B cell (primary cell): ENCODE measurements around the gene PLD5. TPM values are rescaled to one million over a fixed set of nuclear protein-coding genes. Genes with fewer than 3 reads are reported as not detected.
"Not testable (repeated sequence)": the region's sequence is repeated elsewhere in the genome, so short reads cannot be mapped to it uniquely, and the experiment has no call there.

Experiments
- ATAC-seq: fragments of 200-7000 bp; cut with Tn5 transposase; one replicate; pipeline ENCODE4 v1.10.0; 2021; ENCODE audit warnings: low read depth, mild to moderate bottlenecking, moderate number of reproducible peaks, moderate library complexity
- CTCF ChIA-PET: fragments of 350-600 bp; sonication (Branson Sonifier 250); formaldehyde crosslinking; loops from one replicate; lab custom pipeline; 2021; ENCODE audit warnings: antibody characterized with exemption, inconsistent platforms; lab: Charles Lee
- POLR2A ChIA-PET: fragments of 350-600 bp; sonication (Branson Sonifier 250); formaldehyde crosslinking; loops from one replicate; lab custom pipeline; 2021; ENCODE audit warnings: antibody characterized with exemption; lab: Charles Lee
- DNase-seq: peaks from one replicate; pipeline ENCODE4 v3.0.0; 2013
- H2AFZ ChIP-seq: 2 replicates; pipeline ENCODE4 v1.6.1; 2012; ENCODE audit warnings: mild to moderate bottlenecking, low read depth, low read length; ENCODE audit not compliant: insufficient read depth, poor library complexity, severe bottlenecking
- H3K27ac ChIP-seq, 2 donors: 1 replicate in 1 of 2; 2 replicates in 1 of 2; pipeline ENCODE4 v1.5.1; 2012 to 2013; ENCODE audit warnings: low read length in 2 of 2, mild to moderate bottlenecking in 2 of 2, moderate library complexity in 1 of 2
- H3K27me3 ChIP-seq, 4 experiments: fragments of 200-600 bp in 1 of 4; sonication (generic) in 1 of 4; replicated peaks in 1 of 4; 1 replicate in 2 of 4; 2 replicates in 2 of 4; pipeline versions ENCODE4 v1.6.1 to v1.7.0; 2013 to 2016; ENCODE audit warnings: low read length in 3 of 4, mild to moderate bottlenecking in 2 of 4, mixed read lengths in 1 of 4, moderate library complexity in 1 of 4; ENCODE audit not compliant: insufficient read depth in 4 of 4, control insufficient read depth in 3 of 4; ENCODE audit errors: control extremely low read depth in 1 of 4
- H3K36me3 ChIP-seq, 2 experiments: replicated peaks in 1 of 2; 1 replicate in 1 of 2; 2 replicates in 1 of 2; pipeline versions ENCODE4 v1.6.1 to v1.7.1; 2013; ENCODE audit warnings: low read length in 1 of 2; ENCODE audit not compliant: insufficient read depth in 2 of 2, control insufficient read depth in 1 of 2; ENCODE audit errors: control extremely low read depth in 1 of 2, extremely low read depth in 1 of 2
- H3K4me1 ChIP-seq, 2 donors: fragments of 200-600 bp in 1 of 2; sonication (generic) in 1 of 2; 1 replicate in 1 of 2; 2 replicates in 1 of 2; pipeline versions ENCODE4 v1.5.1 to v1.6.1; 2013 to 2017; ENCODE audit warnings: low read length in 2 of 2; ENCODE audit not compliant: control insufficient read depth in 2 of 2, insufficient read depth in 2 of 2
- H3K4me2 ChIP-seq: replicated peaks from 2 replicates; pipeline ENCODE3; 2012; ENCODE audit warnings: mild to moderate bottlenecking, low read depth, low read length; ENCODE audit not compliant: poor library complexity, severe bottlenecking
- H3K4me3 ChIP-seq, 5 experiments: fragments of 200-600 bp in 1 of 5; sonication (generic) in 1 of 5; 1 replicate in 3 of 5; 2 replicates in 2 of 5; pipeline versions ENCODE4 v1.5.1 to v1.7.0; 2011 to 2016; ENCODE audit warnings: low read length in 4 of 5, mild to moderate bottlenecking in 4 of 5, low read depth in 2 of 5, control low read depth in 1 of 5, moderate library complexity in 1 of 5; ENCODE audit not compliant: insufficient read depth in 1 of 5; ENCODE audit errors: control extremely low read depth in 1 of 5, extremely low read depth in 1 of 5
- H3K79me2 ChIP-seq: fragments of 200-600 bp; sonication (generic); one replicate; pipeline ENCODE4 v1.6.0; 2016; ENCODE audit warnings: low read length; ENCODE audit not compliant: control insufficient read depth, insufficient read depth
- H3K9ac ChIP-seq: fragments of 200-600 bp; sonication (generic); 2 replicates; pipeline ENCODE4 v1.6.1; 2017; ENCODE audit warnings: mild to moderate bottlenecking, low read length, moderate library complexity
- H3K9me3 ChIP-seq, 3 donors: one replicate each; pipeline versions ENCODE4 v1.6.1 to v1.7.1; 2013; ENCODE audit warnings: low read length in 2 of 3; ENCODE audit not compliant: control insufficient read depth in 2 of 3, insufficient read depth in 1 of 3; ENCODE audit errors: control extremely low read depth in 1 of 3
- H4K20me1 ChIP-seq: 2 replicates; pipeline ENCODE4 v1.6.0; 2012; ENCODE audit warnings: mild to moderate bottlenecking, low read length; ENCODE audit not compliant: insufficient read depth, control insufficient read depth, poor library complexity, severe bottlenecking
- H3K27ac Mint-ChIP-seq: one replicate; pipeline ENCODE4 v1.8.0; 2021; ENCODE audit warnings: mixed read lengths
- H3K27me3 Mint-ChIP-seq: one replicate; pipeline ENCODE4 v1.8.0; 2021; ENCODE audit warnings: mixed read lengths
- H3K4me1 Mint-ChIP-seq: one replicate; pipeline ENCODE4 v1.8.0; 2021; ENCODE audit warnings: mixed read lengths
- H3K4me3 Mint-ChIP-seq: one replicate; pipeline ENCODE4 v1.8.0; 2021; ENCODE audit warnings: mixed read lengths
- H3K9me3 Mint-ChIP-seq: one replicate; pipeline ENCODE4 v1.8.0; 2022; ENCODE audit warnings: mixed read lengths; ENCODE audit not compliant: insufficient read depth
- EZH2 ChIP-seq: IDR thresholded peaks from 2 replicates; pipeline ENCODE4 v1.6.1; 2012; ENCODE audit warnings: borderline replicate concordance, low read depth, mild to moderate bottlenecking, moderate library complexity, low read length; ENCODE audit not compliant: insufficient read depth, poor library complexity, severe bottlenecking
- WGBS: methylation state at CpG from one replicate; pipeline ENCODE4 v1.1.5; 2013; ENCODE audit warnings: missing lambda C conversion rate; ENCODE audit not compliant: insufficient coverage; 5-methylcytosine and 5-hydroxymethylcytosine counted together
- intact Hi-C: fragments of 100-400 bp; cut with micrococcal nuclease; formaldehyde crosslinking; loops from one replicate; pipeline ENCODE4 v1.10.0; 2022
- polyA plus RNA-seq: library from polyadenylated mRNA; depleted of rRNA; stranded (reverse); fragments of >200 nt; gene quantifications from 2 replicates; pipeline ENCODE4 v1.2.3, GENCODE V29; 2012
- total RNA-seq, 2 donors: library from RNA; stranded (reverse); fragments of 120-200 nt in 1 of 2; gene quantifications; 1 replicate in 1 of 2; 2 replicates in 1 of 2; pipeline versions ENCODE4 v1.2.3 to v1.2.4, GENCODE V29; 2013 to 2022
- TF ChIP-seq, protein P1 (sequence below): fragments of 200-600 bp; IDR thresholded peaks from one replicate; pipeline ENCODE4 v1.8.0; 2022; ENCODE audit warnings: antibody characterized with exemption, mild to moderate bottlenecking

Gene PLD5
- total and polyA plus RNA-seq, 2 donors (not counting 1 experiment from before 2014, with no cell fraction given): 0.37 to 1.9 TPM

DNA sequence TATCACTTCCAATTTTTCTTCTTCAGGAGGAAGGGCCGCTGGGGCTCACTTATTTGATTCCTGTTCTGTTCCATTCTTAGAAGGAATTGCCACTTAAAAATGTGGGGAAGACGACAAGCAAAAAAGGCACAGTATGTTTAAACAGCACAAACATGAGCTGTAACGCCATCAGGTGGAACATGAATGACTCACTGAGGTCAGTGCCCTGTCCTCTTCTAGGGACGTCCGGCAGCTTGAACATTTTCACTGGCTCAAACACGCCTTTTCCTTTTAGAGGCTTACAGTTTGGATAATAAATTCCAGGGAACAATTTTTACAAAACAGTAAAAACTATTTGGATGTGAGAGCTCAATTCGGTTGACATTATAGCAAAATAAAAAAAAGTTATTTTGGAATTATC lies 260.1 kb downstream of the PLD5 start:
- POLR2A ChIA-PET: not testable (repeated sequence)

GRCh38 chr1:242245255-242245654 lies 279.2 kb downstream of the PLD5 start:
- ChIA-PET CTCF (no interaction called here), POLR2A (no interaction called here)
- Histone ChIP-seq H3K4me2 (no peak overlapping the region), H3K27ac (no peak overlapping the region), H3K9ac (no peak overlapping the region), H3K79me2 (no peaks in the 10 kb centered on the region), H3K36me3 (no peaks in the 10 kb centered on the region), H3K4me3 (no peak overlapping the region), H3K4me1 (no peaks in the 10 kb centered on the region), H2AFZ (no peak overlapping the region), H3K9me3 (no peaks in the 10 kb centered on the region), H3K27me3 (no peaks in the 10 kb centered on the region), H4K20me1 (no peaks in the 10 kb centered on the region)
- Mint-ChIP-seq H3K27me3 (no peaks in the 10 kb centered on the region), H3K27ac (no peak overlapping the region), H3K4me1 (no peaks in the 10 kb centered on the region), H3K4me3 (no peak overlapping the region), H3K9me3 (no peaks in the 10 kb centered on the region)
- WGBS: no CpG with 5 or more reads among the region's 5 CpGs
- intact Hi-C loops: no loop called here
- ATAC-seq: no peak
- TF ChIP-seq EZH2: no peak
- TF ChIP-seq, protein P1, sequence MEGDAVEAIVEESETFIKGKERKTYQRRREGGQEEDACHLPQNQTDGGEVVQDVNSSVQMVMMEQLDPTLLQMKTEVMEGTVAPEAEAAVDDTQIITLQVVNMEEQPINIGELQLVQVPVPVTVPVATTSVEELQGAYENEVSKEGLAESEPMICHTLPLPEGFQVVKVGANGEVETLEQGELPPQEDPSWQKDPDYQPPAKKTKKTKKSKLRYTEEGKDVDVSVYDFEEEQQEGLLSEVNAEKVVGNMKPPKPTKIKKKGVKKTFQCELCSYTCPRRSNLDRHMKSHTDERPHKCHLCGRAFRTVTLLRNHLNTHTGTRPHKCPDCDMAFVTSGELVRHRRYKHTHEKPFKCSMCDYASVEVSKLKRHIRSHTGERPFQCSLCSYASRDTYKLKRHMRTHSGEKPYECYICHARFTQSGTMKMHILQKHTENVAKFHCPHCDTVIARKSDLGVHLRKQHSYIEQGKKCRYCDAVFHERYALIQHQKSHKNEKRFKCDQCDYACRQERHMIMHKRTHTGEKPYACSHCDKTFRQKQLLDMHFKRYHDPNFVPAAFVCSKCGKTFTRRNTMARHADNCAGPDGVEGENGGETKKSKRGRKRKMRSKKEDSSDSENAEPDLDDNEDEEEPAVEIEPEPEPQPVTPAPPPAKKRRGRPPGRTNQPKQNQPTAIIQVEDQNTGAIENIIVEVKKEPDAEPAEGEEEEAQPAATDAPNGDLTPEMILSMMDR: no peak
- no peak for DNase-seq

More for the DNA sequence above, 260.1 kb downstream of the PLD5 start:
- H3K4me1 Mint-ChIP-seq, H3K9me3 ChIP-seq, H3K36me3 ChIP-seq, H3K79me2 ChIP-seq, H3K4me3 ChIP-seq, H3K27ac Mint-ChIP-seq, H3K4me3 Mint-ChIP-seq, ATAC-seq, H3K27me3 Mint-ChIP-seq, H3K27me3 ChIP-seq, H2AFZ ChIP-seq, H3K4me1 ChIP-seq, H3K9ac ChIP-seq, H3K4me2 ChIP-seq, DNase-seq, H4K20me1 ChIP-seq, H3K9me3 Mint-ChIP-seq, CTCF ChIA-PET, intact Hi-C loops, H3K27ac ChIP-seq: not testable (repeated sequence)
- 50% methylated on average over 1 of the region's 7 CpGs for whole genome bisulfite sequencing
